ENCODE results near the gene TARBP1.

- TF ChIP-seq CTCF (IDR thresholded peaks at IDR 0.05; ENCODE audit: borderline replicate concordance, extremely low read depth, low read length, poor library complexity, severe bottlenecking) (peak; percentile 32), EZH2 (IDR thresholded peaks at IDR 0.05; ENCODE audit: borderline replicate concordance, low read depth, low read length, severe bottlenecking) (no peak)
Observed at GRCh38 chr1:234478481-234479309, at the start of gene TARBP1.
